Neural progenitor cell (in vitro differentiated cells): ENCODE results near the gene IL17C. TPM values are rescaled to one million over a fixed set of nuclear protein-coding genes. Genes with fewer than 3 reads are reported as not detected.

Experiments
- DNase-seq: peaks from one replicate; pipeline ENCODE4 v3.0.0-alpha.2; 2016; ENCODE audit warnings: low spot score
- H2AFZ ChIP-seq: fragments of 200-600 bp; sonication (generic); replicated peaks from 2 replicates; pipeline ENCODE4 v1.6.1; 2016; ENCODE audit warnings: antibody characterized with exemption
- H3F3A ChIP-seq: fragments of 200-600 bp; sonication (generic); 2 replicates; pipeline ENCODE4 v1.6.1; 2016; ENCODE audit warnings: antibody characterized with exemption, low read depth
- H3K27ac ChIP-seq: fragments of 200-600 bp; sonication (generic); 2 replicates; pipeline ENCODE4 v1.5.1; 2016; ENCODE audit warnings: mild to moderate bottlenecking
- H3K27me3 ChIP-seq: fragments of 200-600 bp; sonication (generic); 2 replicates; pipeline ENCODE4 v1.6.1; 2016; ENCODE audit warnings: mild to moderate bottlenecking, moderate library complexity
- H3K36me3 ChIP-seq: fragments of 200-600 bp; sonication (generic); 2 replicates; pipeline ENCODE4 v1.5.1; 2016
- H3K4me1 ChIP-seq: fragments of 200-600 bp; sonication (generic); 2 replicates; pipeline ENCODE4 v1.6.1; 2016; ENCODE audit warnings: mixed run types
- H3K4me2 ChIP-seq: fragments of 200-600 bp; sonication (generic); 2 replicates; pipeline ENCODE4 v1.6.1; 2016
- H3K4me3 ChIP-seq: fragments of 200-600 bp; sonication (generic); 2 replicates; pipeline ENCODE4 v1.5.1; 2016
- H3K79me2 ChIP-seq: fragments of 200-600 bp; sonication (generic); 2 replicates; pipeline ENCODE4 v1.6.1; 2016; ENCODE audit warnings: low read depth
- H3K9ac ChIP-seq: fragments of 200-600 bp; sonication (generic); 2 replicates; pipeline ENCODE4 v1.6.1; 2016
- H3K9me3 ChIP-seq: fragments of 200-600 bp; sonication (generic); 2 replicates; pipeline ENCODE4 v1.5.1; 2016; ENCODE audit warnings: low read depth
- H4K20me1 ChIP-seq: fragments of 200-600 bp; sonication (generic); 2 replicates; pipeline ENCODE4 v1.6.1; 2016; ENCODE audit warnings: low read depth
- H3K27ac Mint-ChIP-seq: 3 replicates; pipeline ENCODE4 v1.8.0; 2021; ENCODE audit warnings: mixed read lengths
- H3K27me3 Mint-ChIP-seq: 2 replicates; pipeline ENCODE4 v1.8.0; 2022; ENCODE audit warnings: low read depth, mild to moderate bottlenecking, inconsistent platforms, moderate library complexity, mixed read lengths; ENCODE audit not compliant: insufficient read depth
- H3K36me3 Mint-ChIP-seq: 3 replicates; pipeline ENCODE4 v1.8.0; 2021; ENCODE audit warnings: mixed read lengths
- H3K4me1 Mint-ChIP-seq: 3 replicates; pipeline ENCODE4 v1.8.0; 2021; ENCODE audit warnings: mixed read lengths
- H3K4me3 Mint-ChIP-seq: 3 replicates; pipeline ENCODE4 v1.8.0; 2021; ENCODE audit warnings: mild to moderate bottlenecking, moderate library complexity, mixed read lengths
- H3K9me3 Mint-ChIP-seq: 3 replicates; pipeline ENCODE4 v1.8.0; 2020; ENCODE audit warnings: mixed read lengths
- CTCF ChIP-seq: fragments of 200-600 bp; sonication (generic); IDR thresholded peaks from 2 replicates; pipeline ENCODE4 v1.5.1; 2017; ENCODE audit warnings: antibody characterized with exemption, mild to moderate bottlenecking
- EZH2 ChIP-seq: fragments of 200-600 bp; sonication (generic); IDR thresholded peaks from 2 replicates; pipeline ENCODE4 v1.6.1; 2017; ENCODE audit warnings: antibody characterized with exemption, mild to moderate bottlenecking, moderate library complexity
- EZH2phosphoT487 ChIP-seq: fragments of 200-600 bp; sonication (generic); IDR thresholded peaks from 2 replicates; pipeline ENCODE4 v1.6.1; 2017; ENCODE audit warnings: antibody characterized with exemption
- total RNA-seq: library from RNA; depleted of rRNA; stranded (reverse); fragments of >200 nt; gene quantifications from 2 replicates; pipeline ENCODE4 v1.2.3, GENCODE V29; 2015; ENCODE audit warnings: low replicate concordance

IL17C gene
- total RNA-seq, 1 donor from 2014 or later: not detected

- no peaks in the 10 kb centered on the region for H3K9me3 ChIP-seq
- Mint-ChIP-seq H3K4me1 (no peaks in the 10 kb centered on the region), H3K9me3 (no peaks in the 10 kb centered on the region), H3K4me3 (no peak overlapping the region), H3K27ac (no peak overlapping the region), H3K27me3 (peaks cover 2% of the 10 kb centered on the region), H3K36me3 (no peaks in the 10 kb centered on the region)
- no peak overlapping the region for H3K4me3 ChIP-seq
- H3K4me1 ChIP-seq: no peaks in the 10 kb centered on the region
- H3K36me3 ChIP-seq: no peaks in the 10 kb centered on the region
- DNase-seq: no peak
- H3K27ac ChIP-seq: no peak overlapping the region
- no peaks in the 10 kb centered on the region for H3K79me2 ChIP-seq
- H3K9ac ChIP-seq: no peak overlapping the region
- H2AFZ ChIP-seq: no peak overlapping the region
- TF ChIP-seq EZH2phosphoT487: no peak
- no peak for TF ChIP-seq EZH2
- no peak for TF ChIP-seq CTCF
- H3K27me3 ChIP-seq: no peaks in the 10 kb centered on the region
- H4K20me1 ChIP-seq: no peaks in the 10 kb centered on the region
- H3F3A ChIP-seq: no peaks in the 10 kb centered on the region
- no peak overlapping the region for H3K4me2 ChIP-seq
These were observed 35.5 kb downstream of the IL17C start for GRCh38 chr16:88673716-88674379.

GRCh38 chr16:88676502-88677242 is 38.3 kb downstream of the IL17C start:
- no peak overlapping the region for H3K4me2 ChIP-seq
- no peaks in the 10 kb centered on the region for H3K36me3 ChIP-seq
- no peak overlapping the region for H3K27ac Mint-ChIP-seq
- H4K20me1 ChIP-seq: no peaks in the 10 kb centered on the region
- H2AFZ ChIP-seq: no peak overlapping the region
- DNase-seq: no peak
- no peaks in the 10 kb centered on the region for H3K4me1 ChIP-seq
- no peak overlapping the region for H3K4me3 ChIP-seq
- H3K79me2 ChIP-seq: no peaks in the 10 kb centered on the region
- H3K4me1 Mint-ChIP-seq: no peaks in the 10 kb centered on the region
- no peak overlapping the region for H3K9ac ChIP-seq
- H3K9me3 ChIP-seq: no peaks in the 10 kb centered on the region
- no peak for TF ChIP-seq CTCF
- TF ChIP-seq EZH2phosphoT487: no peak
- no peak for TF ChIP-seq EZH2
- no peaks in the 10 kb centered on the region for H3K9me3 Mint-ChIP-seq
- peaks cover 5% of the 10 kb centered on the region for H3K27me3 Mint-ChIP-seq
- H3F3A ChIP-seq: peaks cover 6% of the 10 kb centered on the region
- H3K27ac ChIP-seq: no peak overlapping the region
- no peaks in the 10 kb centered on the region for H3K27me3 ChIP-seq
- no peaks in the 10 kb centered on the region for H3K36me3 Mint-ChIP-seq
- H3K4me3 Mint-ChIP-seq: no peak overlapping the region

- no peaks in the 10 kb centered on the region for H3K4me1 ChIP-seq
- no peak overlapping the region for H3K27ac ChIP-seq
- Mint-ChIP-seq H3K36me3 (no peaks in the 10 kb centered on the region), H3K9me3 (no peaks in the 10 kb centered on the region), H3K4me3 (no peak overlapping the region), H3K27ac (no peak overlapping the region), H3K4me1 (peaks cover 2% of the 10 kb centered on the region), H3K27me3 (peaks cover 10% of the 10 kb centered on the region)
- no peak for DNase-seq
- no peak overlapping the region for H3K9ac ChIP-seq
- H4K20me1 ChIP-seq: no peaks in the 10 kb centered on the region
- H3K9me3 ChIP-seq: no peaks in the 10 kb centered on the region
- no peak overlapping the region for H3K4me2 ChIP-seq
- no peak overlapping the region for H3K4me3 ChIP-seq
- H3K79me2 ChIP-seq: no peaks in the 10 kb centered on the region
- no peak overlapping the region for H2AFZ ChIP-seq
- H3K27me3 ChIP-seq: no peaks in the 10 kb centered on the region
- peaks cover 13% of the 10 kb centered on the region for H3F3A ChIP-seq
- no peak for TF ChIP-seq EZH2phosphoT487
- TF ChIP-seq EZH2: no peak
- no peak for TF ChIP-seq CTCF
- no peaks in the 10 kb centered on the region for H3K36me3 ChIP-seq
These were observed 39.3 kb downstream of the IL17C start for GRCh38 chr16:88677721-88678120.
